HG03378 (cell line): ENCODE measurements around the gene HS6ST1.

Experiments
- ATAC-seq: cut with Tn5 transposase; IDR thresholded peaks from one replicate; pipeline ENCODE4 v1.9.1; 2021; ENCODE audit warnings: mild to moderate bottlenecking, moderate library complexity; ENCODE audit not compliant: unreplicated experiment

The HS6ST1 gene

GRCh38 chr2:128284037-128284441, 34.6 kb downstream of the HS6ST1 start:
- ATAC-seq, result no peak

- no peak for ATAC-seq
Measured at GRCh38 chr2:128282976-128283810, 35.5 kb downstream of the HS6ST1 start.

- ATAC-seq, result no peak
Measured at GRCh38 chr2:128282246-128282975, 36.3 kb downstream of the HS6ST1 start.

- ATAC-seq, result no peak
Measured at GRCh38 chr2:128281852-128282245, 36.8 kb downstream of the HS6ST1 start.

- ATAC-seq, result no peak
Measured at GRCh38 chr2:128280901-128281321, 37.8 kb downstream of the HS6ST1 start.

GRCh38 chr2:128280158-128280871, 38.4 kb downstream of the HS6ST1 start:
- ATAC-seq, result no peak

GRCh38 chr2:128279786-128280157, 38.9 kb downstream of the HS6ST1 start:
- ATAC-seq, result no peak

- no peak for ATAC-seq
Measured at GRCh38 chr2:128279009-128279408, 39.7 kb downstream of the HS6ST1 start.

GRCh38 chr2:128277961-128278681, 40.5 kb downstream of the HS6ST1 start:
- no peak for ATAC-seq

- ATAC-seq, result no peak
Measured at GRCh38 chr2:128276878-128277675, 41.6 kb downstream of the HS6ST1 start.

GRCh38 chr2:128275498-128276045, 43.1 kb downstream of the HS6ST1 start:
- ATAC-seq, result no peak

GRCh38 chr2:128274218-128274617, 44.5 kb downstream of the HS6ST1 start:
- no peak for ATAC-seq

GRCh38 chr2:128273469-128274081, 45.1 kb downstream of the HS6ST1 start:
- ATAC-seq, result no peak

- ATAC-seq, result no peak
Measured at GRCh38 chr2:128272601-128273468, 45.8 kb downstream of the HS6ST1 start.

- ATAC-seq, result no peak
Measured at GRCh38 chr2:128271911-128272600, 46.6 kb downstream of the HS6ST1 start.

GRCh38 chr2:128271597-128271910, 47.1 kb downstream of the HS6ST1 start:
- no peak for ATAC-seq

- ATAC-seq, result no peak
Measured at GRCh38 chr2:128270672-128271596, 47.7 kb downstream of the HS6ST1 start.
